Measurements from ENCODE around the gene EDEM2. TPM values are rescaled to one million over a fixed set of nuclear protein-coding genes. Genes with fewer than 3 reads are reported as not detected.
"Not testable (repeated sequence)": the region's sequence is repeated elsewhere in the genome, so short reads cannot be mapped to it uniquely, and the experiment has no call there.

The EDEM2 gene
- total and polyA plus RNA-seq, 11 donors = 6.0 to 30.3 (median 14.4) TPM

DNA sequence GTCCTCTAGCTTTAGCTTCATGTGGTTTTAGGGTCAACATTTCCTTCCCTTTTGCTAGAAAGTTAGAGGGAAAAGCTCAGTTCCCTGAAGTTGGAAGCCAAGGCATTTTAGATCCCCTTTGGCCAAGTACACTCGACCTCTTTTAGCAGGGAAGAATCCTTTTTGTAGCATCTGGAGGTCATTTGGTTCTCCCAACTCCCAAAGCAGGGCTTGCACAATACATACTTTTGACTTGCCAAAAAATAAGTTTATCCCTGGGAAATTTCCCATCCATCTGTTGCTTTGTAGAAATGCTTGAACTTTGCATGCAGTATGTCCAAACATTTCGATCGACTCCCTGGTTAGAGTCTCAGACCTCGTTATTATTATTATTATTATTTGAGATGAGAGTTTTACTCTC is 4.6 kb upstream of the EDEM2 start:
- intact Hi-C loops (cut with DNase I) = no loop called here
- peaks cover 0 to 22% (median 10%) of the 10 kb centered on the region in 12 donors for H3K4me1 ChIP-seq
- no peaks in the 10 kb centered on the region for H3K9me3 ChIP-seq
- H3K4me3 ChIP-seq = no peak overlapping the region
- no peaks in the 10 kb centered on the region for H3K27me3 ChIP-seq
- ATAC-seq (peak in 3 of 4 donors; percentile 60 to 64 (median 61)), DNase-seq (no peak)
- 70 to 74% (median 71%) methylated on average over 4 of the region's 4 CpGs for WGBS, 4 donors
- H3K36me3 ChIP-seq = no peaks in the 10 kb centered on the region
- TF ChIP-seq POLR2A (IDR thresholded peaks at IDR 0.05) = no peak
- TF ChIP-seq, protein P1, sequence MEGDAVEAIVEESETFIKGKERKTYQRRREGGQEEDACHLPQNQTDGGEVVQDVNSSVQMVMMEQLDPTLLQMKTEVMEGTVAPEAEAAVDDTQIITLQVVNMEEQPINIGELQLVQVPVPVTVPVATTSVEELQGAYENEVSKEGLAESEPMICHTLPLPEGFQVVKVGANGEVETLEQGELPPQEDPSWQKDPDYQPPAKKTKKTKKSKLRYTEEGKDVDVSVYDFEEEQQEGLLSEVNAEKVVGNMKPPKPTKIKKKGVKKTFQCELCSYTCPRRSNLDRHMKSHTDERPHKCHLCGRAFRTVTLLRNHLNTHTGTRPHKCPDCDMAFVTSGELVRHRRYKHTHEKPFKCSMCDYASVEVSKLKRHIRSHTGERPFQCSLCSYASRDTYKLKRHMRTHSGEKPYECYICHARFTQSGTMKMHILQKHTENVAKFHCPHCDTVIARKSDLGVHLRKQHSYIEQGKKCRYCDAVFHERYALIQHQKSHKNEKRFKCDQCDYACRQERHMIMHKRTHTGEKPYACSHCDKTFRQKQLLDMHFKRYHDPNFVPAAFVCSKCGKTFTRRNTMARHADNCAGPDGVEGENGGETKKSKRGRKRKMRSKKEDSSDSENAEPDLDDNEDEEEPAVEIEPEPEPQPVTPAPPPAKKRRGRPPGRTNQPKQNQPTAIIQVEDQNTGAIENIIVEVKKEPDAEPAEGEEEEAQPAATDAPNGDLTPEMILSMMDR (IDR thresholded peaks at IDR 0.05) = no peak
- H3K27ac ChIP-seq = peak overlapping the region in 7 of 12 donors; percentile 27 to 50 (median 35)

DNA sequence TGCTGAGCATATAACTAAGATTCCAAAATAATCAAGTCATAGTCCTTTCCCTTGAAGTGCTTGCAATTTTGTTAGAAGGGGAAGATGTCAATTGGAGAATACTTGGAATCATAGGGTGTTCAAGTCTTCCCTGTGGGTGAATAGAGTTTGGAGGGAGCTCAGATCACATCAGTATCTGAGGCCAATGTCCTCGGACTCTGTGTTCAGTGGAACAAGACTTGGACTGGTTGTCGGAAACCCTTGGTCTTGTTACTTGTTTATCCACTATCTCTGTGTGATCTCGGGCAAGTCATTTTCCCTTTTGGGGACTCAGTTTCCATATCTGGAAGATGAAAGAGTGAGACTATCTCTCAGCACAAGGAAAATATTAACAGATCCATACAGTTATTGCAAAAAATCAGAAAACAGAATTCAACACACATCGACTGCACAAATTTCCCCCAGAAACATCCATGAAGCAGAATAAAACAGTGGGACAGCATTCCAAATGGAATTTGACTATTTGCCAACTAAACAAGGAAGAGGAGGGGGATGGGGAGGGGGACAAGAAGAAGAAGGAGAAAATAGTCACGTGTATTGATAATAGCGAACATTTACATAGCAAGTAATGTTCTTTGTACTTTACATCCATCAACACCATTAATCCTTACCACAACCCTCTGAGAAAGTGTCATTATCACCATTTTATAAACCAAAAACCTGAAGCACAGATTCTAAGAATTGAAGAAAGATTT is 3.9 kb upstream of the EDEM2 start:
- intact Hi-C loops (cut with DNase I) = no loop called here
- Histone ChIP-seq H3K27me3 (no peaks in the 10 kb centered on the region), H3K4me3 (no peak overlapping the region), H3K9me3 (no peaks in the 10 kb centered on the region), H3K4me1 (peaks cover 0 to 29% (median 17%) of the 10 kb centered on the region in 12 donors), H3K36me3 (no peaks in the 10 kb centered on the region), H3K27ac (peak overlapping the region in 4 of 12 donors; percentile 13 to 38 (median 24))
- TF ChIP-seq, protein P1 (IDR thresholded peaks at IDR 0.05) = no peak
- TF ChIP-seq POLR2A (IDR thresholded peaks at IDR 0.05) = no peak
- WGBS, 4 donors = 69 to 76% (median 74%) methylated on average over 6 of the region's 6 CpGs
- ATAC-seq (no peak), DNase-seq (no peak)

DNA sequence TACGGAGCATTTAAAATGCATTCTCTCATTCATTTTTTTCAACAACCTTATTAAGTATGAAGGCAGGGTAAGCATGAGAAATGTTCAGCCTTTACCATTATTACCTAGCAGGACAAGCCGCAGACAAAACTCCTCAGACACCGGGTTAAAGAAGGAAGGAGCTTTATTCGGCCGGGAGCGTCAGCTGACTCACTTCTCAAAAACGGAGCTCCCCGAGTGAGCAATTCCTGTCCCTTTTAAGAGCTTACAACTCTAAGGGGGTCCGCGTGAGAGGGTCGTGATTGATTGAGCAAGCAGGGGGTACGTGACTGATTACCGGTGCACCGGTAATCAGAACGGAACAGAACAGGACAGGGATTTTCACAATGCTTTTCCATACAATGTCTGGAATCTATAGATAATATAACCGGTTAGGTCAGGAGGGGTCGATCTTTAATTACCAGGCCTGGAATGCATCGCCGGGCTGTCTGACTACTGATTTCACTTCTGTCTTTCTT is 487 bp upstream of the EDEM2 start:
- peak in 2 of 4 donors; percentile 2 to 3 for ATAC-seq
- peak overlapping the region; percentile 60 to 91 (median 75) for H3K4me3 ChIP-seq

DNA sequence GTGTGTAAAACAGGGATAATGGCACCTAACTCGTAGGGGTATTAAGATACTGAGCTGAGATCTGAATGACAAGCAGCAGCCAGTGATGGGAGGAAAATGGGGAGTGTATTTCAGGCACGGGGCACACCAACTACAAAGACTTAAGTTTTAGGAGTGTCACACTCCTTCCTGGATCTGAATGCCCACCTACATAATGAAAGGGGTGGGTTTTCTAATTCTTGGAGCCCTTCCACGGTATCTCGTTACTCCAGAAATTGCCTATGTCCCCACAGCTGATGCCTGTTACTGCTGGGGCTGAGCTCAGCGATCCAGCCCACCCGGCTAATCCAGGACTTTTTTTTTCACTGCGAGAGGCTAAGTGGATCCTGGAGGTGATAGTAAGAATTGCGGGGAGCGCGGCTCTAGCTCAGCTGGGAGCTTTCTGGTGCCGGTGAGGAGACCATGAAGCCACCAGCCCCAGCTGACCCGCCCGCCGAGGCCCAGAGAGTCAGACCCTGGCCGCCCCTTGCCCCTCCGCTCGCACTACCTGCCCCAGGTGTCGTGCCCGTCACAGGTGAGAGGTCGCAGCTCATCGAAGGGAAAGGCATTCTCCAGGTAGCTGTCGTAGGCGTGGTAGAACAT is 727 bp downstream of the EDEM2 start:
- TF ChIP-seq, protein P1 (IDR thresholded peaks at IDR 0.05) = no peak
- TF ChIP-seq POLR2A (IDR thresholded peaks at IDR 0.05) = no peak
- Histone ChIP-seq H3K27me3 (no peaks in the 10 kb centered on the region), H3K4me1 (peaks cover 0 to 40% (median 14%) of the 10 kb centered on the region in 12 donors), H3K4me3 (peak overlapping the region; percentile 60 to 91 (median 75)), H3K27ac (peak overlapping the region; percentile 18 to 88 (median 76)), H3K36me3 (peaks cover 0 to 36% (median 23%) of the 10 kb centered on the region in 9 donors), H3K9me3 (no peaks in the 10 kb centered on the region)
- peak in 2 of 5 donors; percentile 22 to 67 for DNase-seq
- intact Hi-C loops (cut with DNase I) = loop anchor here (1.0 to 10.0 kb wide), 12 partner anchors 26 to 288 kb away; partner anchors contain the start of genes MMP24OS (in 2 of the 10), TRPC4AP (in 2 of the 10), GDF5 (in 1 of the 10) and PROCR (in 1 of the 10)
- WGBS, 4 donors = 7 to 16% (median 9%) methylated on average over 10 to 23 of the region's 23 CpGs
- peak in 3 of 4 donors; percentile 2 to 14 (median 12) for ATAC-seq

More for the DNA sequence above, 487 bp upstream of the EDEM2 start:
- intact Hi-C loops (cut with DNase I) = loop anchor here (2.0 to 10.0 kb wide), 10 partner anchors 50 to 287 kb away; partner anchors contain the start of genes MMP24OS (in 2 of the 10), TRPC4AP (in 2 of the 10) and GDF5 (in 1 of the 10)
- H3K27ac ChIP-seq = peak overlapping the region in 11 of 12 donors; percentile 2 to 88 (median 78)
- H3K36me3 ChIP-seq = peaks cover 0 to 24% (median 11%) of the 10 kb centered on the region in 9 donors
- peaks cover 0 to 48% (median 18%) of the 10 kb centered on the region in 12 donors for H3K4me1 ChIP-seq
- not testable (repeated sequence) for H3K27me3 ChIP-seq, H3K9me3 ChIP-seq, DNase-seq
- WGBS, 4 donors = 3% methylated on average over 19 of the region's 19 CpGs

Measured in heart left ventricle (tissue), 16 donors.